Stimulated activated CD8-positive, alpha-beta memory T cell treated with anti-CD3 and anti-CD28 coated beads, Interleukin-15, amount 100 ng/mL, for 48 hours (primary cell): ENCODE data around the gene ZNF37A.
"Not testable (repeated sequence)": the region's sequence is repeated elsewhere in the genome, so short reads cannot be mapped to it uniquely, and the experiment has no call there.

ENCODE experiments used
- DNase-seq, 2 donors: peaks; one replicate each; pipeline ENCODE4 v3.0.0-alpha.2; 2020; ENCODE audit warnings: low read depth in 2 of 2

Gene ZNF37A

DNA sequence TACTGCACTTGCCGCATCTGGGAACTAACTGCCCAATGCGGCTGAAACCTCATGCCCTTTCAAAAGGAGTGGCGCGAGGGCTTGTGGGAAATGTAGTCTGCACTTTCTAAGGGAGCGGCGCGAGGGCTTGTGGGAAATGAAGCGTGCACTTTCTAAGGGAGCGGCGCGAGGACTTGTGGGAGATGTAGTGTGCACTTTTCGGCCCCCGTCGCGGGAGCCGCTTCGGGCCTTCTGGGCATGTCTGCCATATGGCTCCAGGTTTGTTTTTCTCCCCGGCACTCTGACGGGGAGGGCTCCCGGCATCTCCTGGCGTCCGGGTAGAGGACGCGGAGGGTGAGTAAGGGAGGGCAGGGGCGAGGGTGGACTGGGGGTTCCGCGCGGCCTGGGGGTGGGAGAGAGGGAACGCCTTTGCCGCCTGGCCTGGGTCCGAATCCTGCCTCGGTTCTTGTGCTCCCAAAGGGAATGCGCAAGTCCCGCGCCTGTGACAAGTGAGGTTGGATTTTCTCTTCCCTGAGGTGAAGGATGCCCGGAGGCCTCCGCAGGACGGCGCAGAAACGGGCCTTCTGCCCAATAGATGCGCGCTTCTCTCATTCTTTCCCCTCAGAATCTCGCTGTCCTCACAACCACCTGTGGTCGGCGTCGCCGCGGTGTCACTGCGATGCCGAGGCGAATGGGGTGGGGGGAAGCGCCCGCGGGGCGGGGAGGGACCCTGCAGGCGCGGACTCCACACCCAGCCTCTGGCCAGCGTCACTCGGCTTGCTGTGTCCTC lies at the start of gene ZNF37A:
Gene ZNF37A (plus strand): TSS at position 180 of the 769 bp plus-strand sequence. CDS start 2,281 bp downstream, outside the sequence.
- DNase-seq: peak; percentile 78 to 84

DNA sequence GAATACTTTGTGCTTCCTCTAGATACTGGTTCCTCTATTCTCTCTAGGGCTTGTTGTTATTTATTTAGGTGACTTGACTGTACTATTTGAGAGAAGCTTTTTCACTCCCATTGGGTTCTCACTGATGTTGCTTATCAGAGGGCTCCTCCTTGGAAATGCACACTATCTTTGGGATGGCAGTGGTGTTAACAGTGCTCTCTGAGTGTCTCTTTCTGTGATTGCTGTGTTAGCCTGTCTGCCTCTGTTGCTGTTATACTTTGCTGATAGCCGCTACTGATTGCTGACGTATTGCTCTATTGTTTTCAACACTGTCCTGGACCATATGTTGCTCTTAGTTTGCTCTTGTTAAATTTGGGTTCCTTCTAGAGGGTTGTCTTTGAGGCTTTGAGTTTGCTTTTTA lies 49.0 kb upstream of the ZNF37A start:
- DNase-seq: no peak

DNA sequence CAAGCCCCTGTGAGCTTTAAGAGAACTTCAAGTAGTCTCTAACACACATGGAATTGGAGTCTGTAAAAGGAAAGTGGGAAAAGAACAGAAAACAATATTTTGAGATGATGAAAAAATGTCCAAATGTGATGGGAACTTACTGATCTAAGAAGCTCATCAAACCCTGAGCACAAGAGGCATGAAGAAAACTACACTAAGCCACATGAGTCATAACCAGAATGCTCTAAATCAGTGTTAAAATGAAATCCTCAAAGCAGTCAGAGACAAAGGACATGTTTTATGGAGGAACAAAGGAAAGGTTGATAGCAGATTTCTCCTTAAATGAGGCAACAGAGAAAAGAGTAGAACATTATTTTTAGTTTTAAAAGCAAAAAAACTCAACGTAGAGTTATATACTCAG lies 46.5 kb upstream of the ZNF37A start:
- no peak for DNase-seq

DNA sequence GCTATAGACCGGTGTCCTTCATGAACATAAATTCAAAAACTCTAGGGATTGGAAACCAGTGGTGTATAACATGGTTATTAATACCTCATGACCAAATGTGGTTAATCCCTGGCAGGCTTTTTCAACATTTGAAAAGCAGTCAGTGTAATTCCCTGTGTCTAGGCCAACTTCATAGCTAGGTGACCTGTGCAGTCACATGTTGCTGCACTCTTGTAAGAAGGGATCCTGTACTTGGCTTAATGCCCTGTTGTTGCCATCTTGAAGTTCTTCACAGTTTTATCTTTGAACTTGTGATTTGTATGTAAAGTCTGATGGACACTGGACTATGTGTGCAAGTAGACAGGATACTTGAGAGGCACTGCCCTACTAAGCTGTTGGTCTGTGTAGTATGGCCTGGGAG lies 43.9 kb upstream of the ZNF37A start:
- DNase-seq: no peak

DNA sequence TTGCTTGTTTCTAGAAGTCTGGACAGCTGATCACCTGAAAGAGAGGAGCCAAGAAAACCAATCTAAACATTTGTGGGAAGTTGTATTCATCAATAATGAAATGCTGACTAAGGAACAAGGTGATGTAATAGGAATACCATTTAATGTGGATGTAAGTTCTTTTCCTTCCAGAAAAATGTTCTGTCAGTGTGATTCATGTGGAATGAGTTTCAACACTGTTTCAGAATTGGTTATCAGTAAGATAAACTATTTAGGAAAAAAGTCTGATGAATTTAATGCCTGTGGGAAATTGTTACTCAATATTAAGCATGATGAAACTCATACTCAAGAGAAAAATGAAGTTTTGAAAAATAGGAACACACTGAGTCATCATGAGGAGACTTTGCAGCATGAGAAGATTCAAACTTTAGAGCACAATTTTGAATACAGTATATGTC lies 39.8 kb upstream of the ZNF37A start:
- DNase-seq: no peak

DNA sequence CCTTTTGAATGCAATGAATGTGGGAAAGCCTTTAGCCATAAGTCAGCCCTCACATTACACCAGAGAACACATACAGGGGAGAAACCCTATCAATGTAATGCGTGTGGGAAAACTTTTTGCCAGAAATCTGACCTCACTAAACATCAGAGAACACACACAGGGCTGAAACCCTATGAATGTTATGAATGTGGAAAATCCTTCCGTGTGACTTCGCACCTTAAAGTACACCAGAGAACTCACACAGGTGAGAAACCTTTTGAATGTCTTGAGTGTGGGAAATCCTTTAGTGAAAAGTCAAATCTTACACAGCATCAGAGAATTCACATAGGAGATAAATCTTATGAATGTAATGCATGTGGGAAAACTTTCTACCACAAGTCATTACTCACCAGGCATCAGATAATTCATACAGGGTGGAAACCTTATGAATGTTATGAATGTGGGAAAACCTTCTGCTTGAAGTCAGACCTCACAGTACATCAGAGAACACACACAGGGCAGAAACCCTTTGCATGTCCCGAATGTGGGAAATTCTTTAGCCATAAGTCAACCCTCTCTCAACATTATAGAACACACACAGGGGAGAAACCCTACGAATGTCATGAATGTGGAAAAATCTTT lies 38.8 kb upstream of the ZNF37A start:
- DNase-seq: not testable (repeated sequence)

DNA sequence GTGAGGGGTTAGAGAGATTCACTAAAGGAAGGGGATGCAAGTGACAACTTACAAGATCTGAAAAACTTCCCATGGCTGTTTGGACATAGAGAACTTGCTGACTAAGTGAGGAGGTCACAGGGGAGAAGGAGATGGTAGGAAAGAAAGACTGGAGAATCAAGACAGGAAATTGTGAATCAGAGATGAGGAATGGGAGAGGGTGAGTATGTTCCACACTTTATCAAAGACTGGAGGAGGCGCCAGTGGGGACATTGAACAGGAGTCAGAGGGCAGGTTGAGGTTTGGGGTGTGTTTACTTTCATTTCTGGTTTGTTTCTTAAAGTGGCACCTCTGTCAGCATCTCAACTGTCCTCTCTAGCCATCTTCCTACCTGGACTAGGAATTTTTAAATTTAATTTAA lies 24.5 kb upstream of the ZNF37A start:
- DNase-seq: not testable (repeated sequence)

DNA sequence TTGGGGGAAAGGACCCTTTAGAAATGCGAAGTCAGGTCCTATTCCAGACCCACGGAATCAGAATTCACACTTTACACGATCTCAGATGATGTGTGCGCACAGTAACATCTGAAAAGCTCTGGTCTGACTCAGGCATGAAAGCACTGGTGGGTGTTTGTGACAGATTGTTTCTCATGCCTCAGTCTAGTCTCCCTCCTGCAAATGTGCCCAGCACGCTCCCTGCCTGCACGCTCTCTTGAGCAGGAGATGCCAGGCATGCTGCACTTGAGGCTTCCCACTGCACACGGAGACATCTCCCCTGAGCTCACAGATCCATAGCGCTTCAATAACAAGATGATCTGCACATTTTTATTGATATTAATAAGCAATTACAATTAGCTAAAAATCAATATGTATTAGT lies 23.6 kb upstream of the ZNF37A start:
- no peak for DNase-seq

DNA sequence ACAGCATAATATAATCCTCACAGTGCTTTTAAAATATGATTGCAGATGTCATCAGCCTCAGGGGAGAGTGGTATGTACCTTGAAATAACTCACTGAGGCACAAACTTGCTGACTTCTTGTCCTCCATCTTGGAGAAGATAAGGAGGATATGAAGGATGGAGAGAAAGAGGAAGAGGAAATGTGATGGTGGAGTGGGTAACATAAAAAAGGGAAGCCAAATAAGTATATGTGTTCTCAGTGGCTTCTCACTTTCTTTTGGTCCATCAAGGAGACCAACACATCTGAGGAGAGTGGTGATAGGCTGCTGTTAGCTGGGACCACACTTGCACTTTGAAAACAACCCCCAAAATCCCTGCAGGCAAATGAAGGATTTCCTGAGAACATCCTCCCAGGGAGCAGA lies 21.6 kb upstream of the ZNF37A start:
- no peak for DNase-seq

DNA sequence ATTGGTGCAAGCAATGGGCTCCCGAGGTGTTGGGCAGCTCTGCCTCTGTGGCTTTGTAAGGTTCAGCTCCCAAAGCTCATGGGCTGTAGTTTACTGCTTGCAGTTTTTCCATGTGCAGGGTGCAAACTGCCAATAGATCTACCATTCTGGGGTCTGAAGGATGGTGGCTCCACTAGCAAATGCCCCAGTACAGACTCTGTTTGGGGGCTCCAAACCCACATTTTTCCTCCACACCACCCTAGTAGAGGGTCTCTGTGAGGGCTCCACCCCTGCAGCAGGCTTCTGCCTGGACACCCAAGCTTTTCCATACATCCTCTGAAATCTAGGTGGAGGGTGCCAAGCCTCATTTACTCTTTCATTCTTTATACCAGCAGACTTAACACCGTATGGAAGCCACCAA lies 17.4 kb upstream of the ZNF37A start:
- no peak for DNase-seq

DNA sequence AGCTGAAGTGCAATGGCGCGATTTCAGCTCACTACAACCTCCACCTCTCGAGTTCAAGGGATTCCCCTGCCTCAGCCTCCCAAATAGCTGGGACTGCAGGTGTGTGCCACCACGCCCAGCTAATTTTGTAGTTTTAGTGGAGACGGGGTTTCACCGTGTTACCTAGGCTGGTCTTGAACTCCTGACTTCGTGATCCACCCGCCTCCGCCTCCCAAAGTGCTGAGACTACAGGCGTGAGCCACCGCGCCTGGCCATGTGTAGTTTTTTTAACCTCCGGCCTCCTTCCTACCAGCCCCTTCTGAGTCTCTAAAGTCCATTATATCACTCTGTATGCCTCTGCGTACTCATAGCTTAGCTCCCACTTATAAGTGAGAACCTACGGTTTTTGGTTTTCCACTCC lies 819 bp upstream of the ZNF37A start:
- not testable (repeated sequence) for DNase-seq

DNA sequence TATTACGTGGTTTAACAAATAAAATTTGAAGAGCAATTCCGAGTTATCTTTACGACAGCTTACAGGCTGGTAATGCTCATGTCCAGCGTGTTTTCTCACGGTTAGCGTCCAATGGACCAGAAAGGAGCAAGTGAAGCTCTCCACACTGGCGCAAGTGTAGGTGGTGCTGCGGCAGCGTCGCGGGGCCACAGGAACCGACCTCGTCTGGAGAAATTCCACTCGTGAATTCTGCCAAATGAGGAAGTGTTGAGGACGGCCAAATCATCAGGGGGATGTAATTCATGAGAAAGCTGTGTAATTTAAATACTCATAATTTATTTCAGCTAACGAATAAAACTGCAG lies 350 bp upstream of the ZNF37A start:
- no peak for DNase-seq

DNA sequence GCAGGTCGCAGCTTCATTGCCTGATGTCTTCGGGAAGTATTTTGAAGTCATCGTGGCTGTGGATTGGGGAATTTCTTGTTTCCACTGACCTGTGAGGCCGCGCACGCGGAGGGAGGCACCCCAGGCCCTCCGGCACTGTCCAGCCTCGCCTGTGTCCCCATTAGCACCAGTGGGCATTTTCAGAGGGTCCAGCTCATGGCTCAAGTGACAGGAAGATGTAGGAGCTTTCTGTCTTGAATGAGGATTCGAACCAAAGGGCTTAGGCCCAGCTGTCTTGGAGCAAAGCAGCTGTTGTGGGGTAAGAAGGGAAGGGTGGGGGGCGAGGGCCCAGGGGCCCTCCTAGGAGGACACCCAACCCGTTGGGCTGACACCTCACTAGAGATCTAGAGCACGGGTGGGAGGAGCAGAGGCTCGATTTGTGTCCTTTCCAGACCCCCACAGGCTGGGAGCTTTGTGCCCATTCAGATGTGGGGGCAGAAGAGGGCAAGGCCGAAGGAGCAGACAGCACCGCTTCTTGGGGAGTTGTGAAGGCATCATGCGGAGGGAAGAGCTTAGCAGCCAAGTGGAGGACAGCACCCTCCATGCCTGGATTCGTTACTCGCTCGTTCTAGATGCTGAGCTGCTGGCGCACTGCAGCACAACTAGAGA lies 914 bp downstream of the ZNF37A start:
- no peak for DNase-seq

DNA sequence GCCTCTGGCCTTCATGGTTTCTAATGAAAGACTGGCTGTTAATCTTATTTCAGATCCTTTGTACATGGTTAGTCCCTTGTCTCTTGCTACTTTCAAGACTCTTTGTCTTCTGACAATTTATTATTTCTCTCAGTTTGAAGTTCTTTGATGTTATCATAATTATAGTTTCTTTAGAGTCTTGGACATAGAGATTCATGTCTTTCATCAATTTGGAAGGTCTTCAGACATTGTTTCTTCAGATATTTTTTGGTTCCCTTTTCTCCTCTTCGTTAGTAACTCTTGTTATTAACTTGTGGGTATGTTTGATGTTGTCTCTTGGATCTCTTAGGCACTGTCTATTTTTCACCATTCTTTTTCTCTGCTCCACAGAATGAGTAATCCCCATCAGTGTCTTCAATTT lies 8.7 kb downstream of the ZNF37A start:
- no peak for DNase-seq

DNA sequence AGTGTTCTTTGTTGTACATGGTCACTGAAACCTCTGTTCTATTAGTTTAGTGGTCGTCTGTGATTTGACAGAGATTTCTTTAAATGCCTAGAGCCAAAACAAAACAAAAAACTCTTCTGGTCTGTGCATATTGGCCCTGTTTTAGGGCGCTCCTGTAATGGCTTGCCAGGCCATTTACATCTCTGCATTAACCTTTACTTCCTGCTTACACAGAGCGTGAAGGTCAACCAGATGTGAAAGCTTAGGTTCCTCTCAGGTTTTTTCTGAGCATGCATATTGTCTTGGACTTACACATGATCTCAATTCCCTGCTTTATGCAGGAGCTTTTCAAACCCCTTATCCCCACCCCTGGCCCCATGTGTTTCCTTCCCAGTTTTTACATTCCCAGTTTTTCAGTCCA lies 9.6 kb downstream of the ZNF37A start:
- no peak for DNase-seq

DNA sequence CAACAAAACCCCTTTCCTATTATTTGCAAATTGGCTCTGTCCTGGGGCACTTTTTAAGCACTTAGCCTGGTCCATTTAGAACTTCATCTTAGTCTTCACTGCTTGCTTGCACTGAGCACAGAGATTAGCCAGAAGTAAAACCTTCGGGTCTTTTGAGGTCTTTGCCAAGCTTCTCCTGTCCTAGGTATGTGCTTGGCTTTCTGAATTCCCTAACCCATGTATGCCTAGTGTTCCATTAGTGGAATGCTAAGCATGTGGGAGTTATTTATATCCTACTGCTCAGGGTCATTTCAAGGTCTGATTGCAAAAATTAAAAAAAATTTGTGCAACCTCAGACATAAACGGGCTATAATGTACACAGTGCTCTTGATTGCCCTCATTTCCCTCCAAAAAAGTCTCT lies 18.0 kb downstream of the ZNF37A start:
- no peak for DNase-seq

DNA sequence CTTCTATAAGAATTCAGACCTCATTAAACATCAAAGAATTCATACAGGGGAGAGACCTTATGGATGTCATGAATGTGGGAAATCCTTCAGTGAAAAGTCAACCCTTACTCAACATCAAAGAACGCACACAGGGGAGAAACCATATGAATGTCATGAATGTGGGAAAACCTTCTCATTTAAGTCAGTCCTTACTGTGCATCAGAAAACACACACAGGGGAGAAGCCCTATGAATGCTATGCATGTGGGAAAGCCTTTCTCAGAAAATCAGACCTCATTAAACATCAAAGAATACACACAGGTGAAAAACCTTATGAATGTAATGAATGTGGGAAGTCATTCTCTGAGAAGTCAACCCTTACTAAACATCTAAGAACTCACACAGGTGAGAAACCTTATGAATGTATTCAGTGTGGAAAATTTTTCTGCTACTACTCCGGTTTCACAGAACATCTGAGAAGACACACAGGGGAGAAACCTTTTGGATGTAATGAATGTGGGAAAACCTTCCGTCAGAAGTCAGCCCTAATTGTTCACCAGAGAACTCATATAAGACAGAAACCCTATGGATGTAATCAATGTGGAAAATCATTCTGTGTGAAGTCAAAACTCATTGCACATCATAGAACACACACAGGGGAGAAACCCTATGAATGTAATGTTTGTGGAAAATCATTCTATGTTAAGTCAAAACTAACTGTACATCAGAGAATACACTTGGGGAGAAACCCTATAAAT lies 24.1 kb downstream of the ZNF37A start:
- DNase-seq: no peak

DNA sequence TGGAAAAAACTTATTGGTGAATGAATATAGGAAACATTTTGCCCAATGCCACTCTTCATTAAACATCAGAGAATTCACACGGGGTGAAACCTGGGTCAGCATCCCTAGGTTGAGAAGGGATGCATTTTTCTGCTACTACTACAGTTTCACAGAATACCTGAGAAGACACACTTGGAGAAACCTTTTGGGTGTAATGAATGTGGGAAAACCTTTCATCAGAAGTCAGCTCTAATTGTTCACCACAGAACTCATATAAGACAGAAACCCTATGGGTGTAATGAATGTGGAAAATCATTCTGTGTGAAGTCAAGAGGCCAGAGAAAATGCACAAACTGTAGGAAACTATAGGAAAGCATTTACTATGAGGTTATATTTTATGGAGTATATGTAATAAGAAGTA lies 24.9 kb downstream of the ZNF37A start:
- no peak for DNase-seq

DNA sequence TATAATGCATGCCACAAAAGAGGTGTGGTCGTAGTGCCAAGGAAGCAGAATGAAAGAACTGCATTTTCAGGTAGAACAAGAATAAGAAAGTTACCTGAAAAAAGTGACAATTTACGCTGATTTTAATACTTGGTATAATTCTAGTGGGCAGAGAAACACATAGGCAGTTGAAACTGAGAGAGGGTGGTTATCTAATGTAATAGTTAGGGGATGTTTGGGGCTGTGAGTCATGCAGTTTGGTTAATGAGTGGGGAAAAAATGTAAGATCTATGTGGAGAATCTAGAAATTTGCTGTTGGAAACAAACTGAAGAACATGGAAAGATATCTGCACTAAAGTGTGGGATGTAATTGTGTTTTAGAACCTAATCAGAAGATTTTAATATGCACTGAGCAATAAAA lies 33.7 kb downstream of the ZNF37A start:
- no peak for DNase-seq

DNA sequence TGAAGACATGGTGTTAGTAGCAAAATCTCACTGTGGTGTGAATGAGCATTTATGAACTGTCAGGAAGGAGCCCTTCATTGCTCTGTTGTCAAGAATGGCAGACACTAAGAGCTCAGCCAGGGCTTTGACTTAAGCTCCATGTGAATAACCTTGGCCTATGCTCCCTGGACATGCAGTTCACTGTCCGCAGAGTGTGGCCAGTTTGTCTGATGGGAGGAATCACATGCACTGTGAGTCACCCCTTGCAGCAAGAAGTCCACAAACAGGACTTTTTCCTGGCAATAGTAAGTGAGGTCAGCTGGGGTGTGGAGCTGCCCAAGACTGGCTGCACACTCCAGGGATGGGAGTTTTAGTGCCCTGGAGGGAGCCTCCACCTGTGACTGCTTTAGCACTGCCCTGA lies 49.5 kb downstream of the ZNF37A start:
- no peak for DNase-seq

DNA sequence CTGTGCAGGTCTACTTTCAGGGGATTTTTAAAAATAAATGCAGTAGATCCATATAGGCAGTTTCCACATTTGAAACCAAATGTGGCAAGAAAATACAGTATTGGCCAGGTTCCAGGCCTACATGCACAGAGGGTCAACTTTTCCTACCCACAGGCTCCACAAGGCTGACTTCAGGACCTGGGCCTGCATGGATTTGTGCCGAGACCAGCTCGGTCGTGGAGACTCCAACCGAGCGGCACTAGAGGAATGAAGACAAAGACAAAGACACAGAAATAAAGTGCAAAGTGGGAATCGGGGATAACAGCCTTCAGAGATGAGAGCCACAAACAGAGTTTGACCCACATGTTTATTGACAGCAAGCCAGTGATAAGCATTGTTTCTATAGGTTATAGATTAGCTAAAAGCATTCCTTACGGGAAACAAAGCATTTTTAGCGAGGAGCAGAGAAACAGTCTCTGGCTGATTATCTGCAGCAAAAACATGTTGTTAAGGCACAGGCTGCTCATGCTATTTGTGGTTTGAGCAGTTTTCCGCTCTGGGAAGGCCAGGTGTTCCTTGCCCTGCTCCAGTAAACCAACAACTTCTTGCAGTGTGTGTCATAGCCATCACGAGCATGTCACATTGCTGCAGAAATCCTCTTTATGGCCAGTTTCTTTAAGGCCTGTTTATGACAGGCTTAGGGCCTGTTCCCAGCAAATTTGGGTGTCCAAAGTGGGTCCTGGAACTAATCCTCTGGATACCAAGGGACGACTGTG lies 52.6 kb downstream of the ZNF37A start:
- no peak for DNase-seq

DNA sequence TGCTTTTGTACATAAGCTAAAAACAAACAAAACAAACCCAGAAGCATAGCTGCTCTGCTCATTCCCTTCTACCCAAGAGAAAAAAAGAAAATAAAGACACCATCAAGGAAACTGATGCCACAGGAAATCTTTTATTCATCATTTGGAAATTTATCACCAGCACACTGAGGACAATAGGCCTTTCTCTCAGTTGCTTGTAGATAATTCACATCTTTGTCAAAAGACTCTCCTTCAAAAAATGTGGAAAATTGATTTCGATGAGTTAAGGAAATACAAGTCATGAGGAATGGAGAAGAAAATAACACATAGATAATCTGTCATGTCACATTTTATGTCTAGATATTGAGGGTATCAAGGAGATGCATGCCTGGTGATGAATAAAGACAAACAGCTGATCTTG lies 53.5 kb downstream of the ZNF37A start:
- no peak for DNase-seq
